Measurements from ENCODE around the gene RHO.

The RHO gene

GRCh38 chr3:129525341-129525968 is 3.0 kb upstream of the RHO start:
- DNase-seq (ENCODE audit: low read depth) = peak; percentile 57
- TF ChIP-seq CTCF (conservative IDR thresholded peaks at IDR 0.05; ENCODE audit: low read depth, low read length) = no peak
- no peak overlapping the region for H3K4me3 ChIP-seq (ENCODE audit: low read depth, low read length)

GRCh38 chr3:129526121-129526900 is 2.1 kb upstream of the RHO start:
- TF ChIP-seq CTCF (conservative IDR thresholded peaks at IDR 0.05; ENCODE audit: low read depth, low read length) = no peak
- DNase-seq (ENCODE audit: low read depth) = peak; percentile 78
- H3K4me3 ChIP-seq (ENCODE audit: low read depth, low read length) = no peak overlapping the region

- no peak for TF ChIP-seq CTCF (conservative IDR thresholded peaks at IDR 0.05; ENCODE audit: low read depth, low read length)
- no peak overlapping the region for H3K4me3 ChIP-seq (ENCODE audit: low read depth, low read length)
- no peak for DNase-seq (ENCODE audit: low read depth)
Observed at GRCh38 chr3:129527262-129527661, 1.2 kb upstream of the RHO start.

- no peak for TF ChIP-seq CTCF (conservative IDR thresholded peaks at IDR 0.05; ENCODE audit: low read depth, low read length)
Observed at GRCh38 chr3:129529436-129530210, 1.2 kb downstream of the RHO start.

GRCh38 chr3:129530251-129530791 is 1.9 kb downstream of the RHO start:
- TF ChIP-seq CTCF (conservative IDR thresholded peaks at IDR 0.05; ENCODE audit: low read depth, low read length) = no peak
- peak; percentile 64 for DNase-seq (ENCODE audit: low read depth)
- no peak overlapping the region for H3K4me3 ChIP-seq (ENCODE audit: low read depth, low read length)

More at GRCh38 chr3:129529436-129530210, 1.2 kb downstream of the RHO start:
- peak; percentile 16 for DNase-seq (ENCODE audit: low read depth)
- H3K4me3 ChIP-seq (ENCODE audit: low read depth, low read length) = no peak overlapping the region

- TF ChIP-seq CTCF (conservative IDR thresholded peaks at IDR 0.05; ENCODE audit: low read depth, low read length) = no peak
- no peak for DNase-seq (ENCODE audit: low read depth)
- no peak overlapping the region for H3K4me3 ChIP-seq (ENCODE audit: low read depth, low read length)
Observed at GRCh38 chr3:129530821-129531220, 2.4 kb downstream of the RHO start.

Measured in choroid plexus epithelial cell (primary cell).